ENCODE data around the gene INTS2.
"Not testable (repeated sequence)": the region's sequence is repeated elsewhere in the genome, so short reads cannot be mapped to it uniquely, and the experiment has no call there.

The INTS2 gene

DNA sequence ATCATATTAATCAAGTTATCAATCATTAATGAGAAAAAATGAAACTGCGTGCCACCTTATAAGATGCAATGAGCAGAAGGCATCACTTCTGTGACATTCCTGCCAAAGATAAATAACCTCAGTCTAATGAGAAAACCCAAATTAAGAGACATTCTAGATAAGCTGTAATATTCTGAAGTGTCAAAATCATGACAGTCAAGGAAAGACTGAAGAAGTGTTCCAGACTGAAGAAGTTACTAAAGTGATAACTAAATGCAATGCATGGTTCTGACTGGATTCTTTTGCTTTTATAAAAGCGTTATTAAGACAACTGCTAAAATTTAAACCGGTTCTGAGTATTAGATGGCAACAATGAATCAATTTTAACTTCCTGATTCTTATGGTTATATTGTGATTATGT, 95.3 kb downstream of the INTS2 start:
- FAIRE-seq = no peak
- TF ChIP-seq, protein P1, sequence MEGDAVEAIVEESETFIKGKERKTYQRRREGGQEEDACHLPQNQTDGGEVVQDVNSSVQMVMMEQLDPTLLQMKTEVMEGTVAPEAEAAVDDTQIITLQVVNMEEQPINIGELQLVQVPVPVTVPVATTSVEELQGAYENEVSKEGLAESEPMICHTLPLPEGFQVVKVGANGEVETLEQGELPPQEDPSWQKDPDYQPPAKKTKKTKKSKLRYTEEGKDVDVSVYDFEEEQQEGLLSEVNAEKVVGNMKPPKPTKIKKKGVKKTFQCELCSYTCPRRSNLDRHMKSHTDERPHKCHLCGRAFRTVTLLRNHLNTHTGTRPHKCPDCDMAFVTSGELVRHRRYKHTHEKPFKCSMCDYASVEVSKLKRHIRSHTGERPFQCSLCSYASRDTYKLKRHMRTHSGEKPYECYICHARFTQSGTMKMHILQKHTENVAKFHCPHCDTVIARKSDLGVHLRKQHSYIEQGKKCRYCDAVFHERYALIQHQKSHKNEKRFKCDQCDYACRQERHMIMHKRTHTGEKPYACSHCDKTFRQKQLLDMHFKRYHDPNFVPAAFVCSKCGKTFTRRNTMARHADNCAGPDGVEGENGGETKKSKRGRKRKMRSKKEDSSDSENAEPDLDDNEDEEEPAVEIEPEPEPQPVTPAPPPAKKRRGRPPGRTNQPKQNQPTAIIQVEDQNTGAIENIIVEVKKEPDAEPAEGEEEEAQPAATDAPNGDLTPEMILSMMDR (IDR thresholded peaks at IDR 0.05; ENCODE audit: insufficient read depth, missing control alignments) = no peak
- no peak for DNase-seq (ENCODE audit: insufficient read length, low spot score)

DNA sequence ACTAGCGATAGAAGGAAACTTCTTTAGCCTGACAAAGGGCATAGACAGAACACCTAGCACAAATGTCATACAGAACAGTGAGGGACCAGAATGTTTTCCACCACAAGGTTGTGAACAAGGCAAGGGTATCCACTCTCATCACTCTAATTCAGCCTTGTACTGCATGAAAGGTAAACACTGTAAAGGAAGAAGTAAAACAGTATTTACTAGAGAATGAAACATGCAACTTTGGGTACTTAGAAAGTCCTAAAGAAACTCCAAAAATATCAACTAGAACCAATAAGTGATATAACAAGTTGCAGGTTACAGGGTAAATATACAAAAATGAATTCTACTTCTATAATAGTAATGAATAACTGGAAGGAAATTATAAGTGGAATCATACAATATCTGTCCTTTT, 96.7 kb downstream of the INTS2 start:
- DNase-seq (ENCODE audit: insufficient read length, low spot score) (no peak), FAIRE-seq (no peak)
- TF ChIP-seq, protein P1 (IDR thresholded peaks at IDR 0.05; ENCODE audit: insufficient read depth, missing control alignments) = no peak

- no peak for FAIRE-seq
- TF ChIP-seq, protein P1 (IDR thresholded peaks at IDR 0.05; ENCODE audit: insufficient read depth, missing control alignments) = no peak
- DNase-seq (ENCODE audit: insufficient read length, low spot score) = no peak
These were observed 99.1 kb downstream of the INTS2 start for GRCh38 chr17:61828694-61829093.

- DNase-seq (ENCODE audit: insufficient read length, low spot score) (no peak), FAIRE-seq (no peak)
- TF ChIP-seq, protein P1 (IDR thresholded peaks at IDR 0.05; ENCODE audit: insufficient read depth, missing control alignments) = no peak
These were observed 100.0 kb downstream of the INTS2 start for GRCh38 chr17:61827649-61828395.

- not testable (repeated sequence) for FAIRE-seq; DNase-seq (ENCODE audit: insufficient read length, low spot score)
These were observed 100.9 kb downstream of the INTS2 start for GRCh38 chr17:61826866-61827265.

DNA sequence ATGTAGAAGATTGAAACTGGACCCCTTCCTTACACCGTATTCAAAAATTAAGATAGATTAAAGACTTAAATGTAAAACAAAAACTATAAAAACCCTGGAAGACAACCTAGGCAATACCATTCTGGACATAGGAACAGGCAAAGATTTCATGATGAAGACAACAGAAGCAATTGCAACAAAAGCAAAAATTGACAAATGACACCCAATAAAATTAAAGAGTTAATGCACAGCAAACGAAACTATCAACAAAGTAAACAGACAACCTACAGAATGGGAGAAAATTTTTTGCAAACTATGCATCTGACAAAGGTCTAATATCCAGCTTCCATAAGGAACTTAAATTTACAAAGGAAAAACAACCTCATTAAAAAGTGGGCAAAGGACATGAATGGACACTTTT, 101.6 kb downstream of the INTS2 start:
- DNase-seq (ENCODE audit: insufficient read length, low spot score); FAIRE-seq: not testable (repeated sequence)

DNA sequence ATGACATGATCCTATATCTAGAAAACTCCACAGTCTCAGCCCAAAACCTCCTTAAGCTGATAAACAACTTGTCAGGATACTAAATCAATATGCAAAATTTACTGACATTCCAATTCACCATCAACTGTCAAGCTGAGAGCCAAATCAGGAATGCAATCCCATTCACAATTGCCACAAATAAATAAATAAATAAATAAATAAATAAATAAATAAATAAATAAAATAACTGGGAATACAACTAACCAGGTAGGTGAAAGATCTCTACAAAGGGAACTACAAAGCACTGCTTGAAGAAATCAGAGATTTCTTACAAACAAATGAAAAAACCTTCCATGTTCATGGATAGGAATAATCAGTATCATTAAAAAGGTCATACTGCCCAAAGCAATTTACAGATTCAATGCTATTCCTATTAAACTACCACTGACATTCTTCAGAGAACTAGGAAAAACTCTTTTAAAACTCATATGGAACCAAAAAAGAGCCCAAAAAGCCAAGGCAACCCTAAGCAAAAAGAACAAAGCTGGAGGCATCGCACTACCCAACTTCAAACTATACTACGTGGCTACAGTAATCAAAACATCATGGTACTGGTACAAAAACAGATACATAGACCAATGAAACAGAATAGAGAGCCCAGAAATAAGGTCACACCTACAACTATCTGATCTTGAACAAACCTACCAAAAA, 102.2 kb downstream of the INTS2 start:
- TF ChIP-seq, protein P1 (IDR thresholded peaks at IDR 0.05; ENCODE audit: insufficient read depth, missing control alignments) = no peak
- DNase-seq (ENCODE audit: insufficient read length, low spot score) (no peak), FAIRE-seq (no peak)

Measured in D721Med (cell line).